ENCODE data around the gene FBXW2.
"Not testable (repeated sequence)": the region's sequence is repeated elsewhere in the genome, so short reads cannot be mapped to it uniquely, and the experiment has no call there.

FBXW2 gene

GRCh38 chr9:120746366-120746765, 46.9 kb downstream of the FBXW2 start:
- not testable (repeated sequence) for DNase-seq (ENCODE audit: extremely low read depth in 1 of 2, low read depth in 1 of 2)

DNA sequence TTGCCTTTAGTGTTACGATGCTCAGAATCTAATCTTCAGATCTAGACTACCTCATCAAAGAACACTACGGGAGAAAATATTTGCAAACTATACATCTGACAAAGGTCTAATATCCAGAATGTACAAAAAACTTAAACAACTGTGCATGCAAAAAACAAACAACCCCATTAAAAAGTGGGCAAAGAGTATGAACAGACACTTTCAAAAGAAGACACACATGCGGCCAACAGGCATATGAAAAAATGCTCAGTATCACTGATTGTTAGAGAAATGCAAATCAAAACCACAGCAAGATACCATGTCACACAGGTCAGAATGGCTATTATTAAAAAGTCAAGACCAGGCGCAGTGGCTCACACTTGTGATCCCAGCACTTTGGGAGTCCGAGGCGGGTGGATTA, 47.9 kb downstream of the FBXW2 start:
- DNase-seq (ENCODE audit: extremely low read depth in 1 of 2, low read depth in 1 of 2), result no peak

DNA sequence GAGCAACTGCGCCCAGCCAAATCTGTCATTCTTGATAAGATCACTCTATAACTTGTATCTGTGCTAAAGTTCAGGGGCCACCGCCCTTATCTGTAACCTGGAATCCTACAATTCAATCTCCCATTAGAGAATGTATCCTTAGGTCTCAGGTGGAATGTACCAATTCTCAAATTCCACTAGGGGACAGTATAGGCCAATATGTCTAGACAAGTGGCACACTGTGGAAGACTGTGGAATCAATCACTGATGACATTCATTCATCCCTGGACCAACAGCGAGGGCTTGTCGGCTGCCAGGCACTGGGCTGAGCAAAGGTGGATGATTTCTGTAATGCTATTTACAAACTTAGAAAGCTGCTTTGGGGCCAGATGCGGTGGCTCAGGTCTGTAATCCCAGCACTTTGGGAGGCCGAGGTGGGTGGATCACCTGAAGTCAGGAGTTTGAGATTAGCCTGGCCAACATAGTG, 50.2 kb downstream of the FBXW2 start:
- DNase-seq (ENCODE audit: extremely low read depth in 1 of 2, low read depth in 1 of 2), result no peak

DNA sequence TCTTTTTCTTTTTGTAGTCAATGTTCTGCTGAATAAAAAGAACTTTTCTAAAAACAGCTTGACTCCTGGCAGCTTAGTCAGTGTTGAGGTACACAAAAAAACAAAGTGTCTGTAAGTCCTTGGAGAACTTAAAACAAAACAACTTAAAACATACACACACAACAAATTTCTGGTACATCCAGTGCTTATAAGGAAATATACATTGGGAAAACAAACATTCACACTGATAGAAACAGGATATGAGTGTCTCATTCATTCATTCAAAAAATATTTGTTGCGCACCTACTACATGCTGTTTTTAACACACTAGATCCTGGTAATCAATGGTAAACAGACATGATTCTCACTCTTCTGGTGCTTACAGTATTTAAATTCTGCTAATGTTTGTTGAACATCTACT, 51.5 kb downstream of the FBXW2 start:
- no peak for DNase-seq (ENCODE audit: extremely low read depth in 1 of 2, low read depth in 1 of 2)

DNA sequence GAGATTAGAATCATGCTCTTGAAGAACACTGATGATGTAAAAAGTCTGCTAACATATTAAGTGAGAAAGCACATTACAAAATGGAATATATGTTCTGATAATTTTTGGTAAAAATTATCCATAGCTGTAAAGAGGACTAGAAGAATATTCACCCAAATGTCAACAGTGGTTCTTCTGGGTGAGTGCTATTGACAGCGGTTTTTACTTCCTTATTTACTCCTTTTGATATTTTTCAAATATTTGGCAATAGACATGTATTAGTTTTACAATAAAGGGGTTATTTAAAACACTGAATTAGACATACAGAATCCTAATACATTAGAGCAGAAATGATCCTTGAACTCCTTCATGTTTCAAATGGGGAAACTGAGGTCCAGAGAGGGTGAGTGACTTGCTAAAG, 52.0 kb downstream of the FBXW2 start:
- DNase-seq (ENCODE audit: extremely low read depth in 1 of 2, low read depth in 1 of 2), result no peak

DNA sequence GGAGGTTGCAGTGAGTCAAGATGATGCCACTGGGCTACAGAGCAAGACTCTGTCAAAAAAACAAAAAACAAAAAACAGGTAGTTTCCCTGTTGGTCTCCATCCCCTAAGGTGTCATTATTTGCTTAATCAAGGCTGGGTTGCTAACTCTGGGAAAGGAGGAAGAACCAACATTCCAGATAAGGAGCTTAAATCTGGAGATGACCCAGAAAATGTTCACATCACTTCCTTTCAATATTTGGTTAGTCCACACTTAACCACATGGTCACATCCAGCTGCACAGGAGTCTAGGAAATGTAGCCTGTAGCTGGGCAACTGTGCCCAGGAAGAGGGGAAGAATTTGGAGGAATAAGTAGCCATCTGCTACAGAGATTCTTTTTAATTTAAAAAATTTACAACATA, 53.1 kb downstream of the FBXW2 start:
- no peak for DNase-seq (ENCODE audit: extremely low read depth in 1 of 2, low read depth in 1 of 2)

- DNase-seq (ENCODE audit: extremely low read depth in 1 of 2, low read depth in 1 of 2), result no peak
Measured at GRCh38 chr9:120737416-120738165, 55.6 kb downstream of the FBXW2 start.

DNA sequence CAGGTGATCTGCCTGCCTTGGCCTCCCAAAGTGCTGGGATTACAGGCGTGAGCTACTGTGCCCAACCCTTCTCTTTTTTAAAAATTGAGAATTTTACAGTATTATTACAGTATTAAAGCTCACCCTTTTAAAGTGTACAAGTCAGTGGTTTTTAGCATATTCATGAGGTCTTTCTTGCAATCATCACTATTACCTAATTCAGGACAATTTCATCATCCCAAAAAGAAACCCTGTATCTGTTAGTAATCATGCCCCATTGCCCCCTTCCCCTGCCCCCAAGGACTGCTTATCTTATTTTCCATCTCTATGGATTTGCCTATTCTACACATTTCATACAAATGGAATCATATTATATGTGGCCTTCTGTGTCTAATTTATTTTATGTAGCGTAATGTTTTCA, 56.3 kb downstream of the FBXW2 start:
- DNase-seq (ENCODE audit: extremely low read depth in 1 of 2, low read depth in 1 of 2), result no peak

GRCh38 chr9:120735415-120736126, 57.6 kb downstream of the FBXW2 start:
- no peak for DNase-seq (ENCODE audit: extremely low read depth in 1 of 2, low read depth in 1 of 2)

- DNase-seq (ENCODE audit: extremely low read depth in 1 of 2, low read depth in 1 of 2), result no peak
Measured at GRCh38 chr9:120734607-120735410, 58.4 kb downstream of the FBXW2 start.

DNA sequence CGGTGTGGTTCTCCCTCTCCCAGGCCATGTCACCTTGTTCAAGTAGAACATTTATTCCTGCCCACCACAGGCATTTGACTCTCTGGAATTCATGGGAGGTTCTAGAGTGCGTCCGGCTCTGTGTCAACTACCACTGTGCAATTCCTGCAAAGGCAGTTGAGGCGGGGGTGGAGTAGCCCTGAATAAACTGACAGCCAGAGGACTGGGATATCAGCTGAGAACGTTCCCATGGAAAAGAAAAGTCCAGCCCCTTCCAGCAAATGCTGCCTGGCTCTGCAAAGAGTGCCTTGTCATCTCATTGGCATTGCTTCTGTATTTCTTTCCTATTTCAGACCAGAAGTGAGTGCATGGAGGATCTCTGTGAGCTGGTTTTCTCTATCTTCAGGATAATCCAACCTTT, 60.0 kb downstream of the FBXW2 start:
- DNase-seq (ENCODE audit: extremely low read depth in 1 of 2, low read depth in 1 of 2), result no peak

GRCh38 chr9:120730654-120731514, 62.3 kb downstream of the FBXW2 start:
- DNase-seq (ENCODE audit: extremely low read depth in 1 of 2, low read depth in 1 of 2), result no peak

DNA sequence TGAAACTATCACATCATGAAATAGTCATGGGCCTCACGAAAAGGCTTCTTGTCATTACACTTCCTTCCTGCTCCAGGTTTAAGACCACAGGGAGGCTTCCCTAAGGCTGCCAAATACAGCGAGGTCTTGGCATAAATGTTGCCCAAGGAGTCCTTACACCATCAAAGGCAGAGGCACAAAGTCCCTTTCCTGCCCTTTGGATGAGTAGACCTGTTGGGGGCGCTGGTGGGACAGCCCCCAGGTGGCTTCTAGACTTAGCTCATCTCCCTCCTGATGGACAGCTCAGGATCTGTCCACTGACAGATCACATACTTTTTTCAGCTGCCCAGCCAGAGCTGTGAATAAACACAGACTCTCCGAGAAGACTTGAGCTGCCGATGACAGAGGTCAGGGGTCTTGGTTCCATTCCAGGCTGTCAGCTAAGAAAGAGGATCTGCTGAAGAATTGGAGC, 63.4 kb downstream of the FBXW2 start:
- DNase-seq (ENCODE audit: extremely low read depth in 1 of 2, low read depth in 1 of 2), result no peak

GRCh38 chr9:120726484-120726883, 66.7 kb downstream of the FBXW2 start:
- no peak for DNase-seq (ENCODE audit: extremely low read depth in 1 of 2, low read depth in 1 of 2)

DNA sequence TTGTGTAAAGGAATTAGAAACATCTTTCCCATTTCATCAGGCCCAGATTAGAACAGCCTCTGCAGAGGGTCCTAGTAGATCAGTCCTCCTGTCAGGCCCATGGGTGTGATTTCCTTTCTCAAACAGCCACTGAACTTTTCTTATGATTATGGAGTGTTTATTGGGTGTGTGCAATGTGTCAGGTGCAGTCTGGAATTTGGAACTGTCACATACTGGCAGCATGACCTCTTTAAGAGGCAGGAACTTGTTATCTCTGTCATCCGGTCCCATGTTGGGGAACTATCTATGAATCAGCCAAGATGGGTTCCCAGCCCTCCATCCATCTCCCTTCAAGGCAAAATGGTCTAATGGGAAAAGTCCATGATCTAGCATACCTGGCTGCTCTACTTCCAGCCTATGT, 67.3 kb downstream of the FBXW2 start:
- DNase-seq (ENCODE audit: extremely low read depth in 1 of 2, low read depth in 1 of 2), result no peak

- no peak for DNase-seq (ENCODE audit: extremely low read depth in 1 of 2, low read depth in 1 of 2)
Measured at GRCh38 chr9:120724757-120725400, 68.3 kb downstream of the FBXW2 start.

- no peak for DNase-seq (ENCODE audit: extremely low read depth in 1 of 2, low read depth in 1 of 2)
Measured at GRCh38 chr9:120723565-120723964, 69.7 kb downstream of the FBXW2 start.

- no peak for DNase-seq (ENCODE audit: extremely low read depth in 1 of 2, low read depth in 1 of 2)
Measured at GRCh38 chr9:120720404-120720803, 72.8 kb downstream of the FBXW2 start.

- no peak for DNase-seq (ENCODE audit: extremely low read depth in 1 of 2, low read depth in 1 of 2)
Measured at GRCh38 chr9:120718316-120718715, 74.9 kb downstream of the FBXW2 start.

DNA sequence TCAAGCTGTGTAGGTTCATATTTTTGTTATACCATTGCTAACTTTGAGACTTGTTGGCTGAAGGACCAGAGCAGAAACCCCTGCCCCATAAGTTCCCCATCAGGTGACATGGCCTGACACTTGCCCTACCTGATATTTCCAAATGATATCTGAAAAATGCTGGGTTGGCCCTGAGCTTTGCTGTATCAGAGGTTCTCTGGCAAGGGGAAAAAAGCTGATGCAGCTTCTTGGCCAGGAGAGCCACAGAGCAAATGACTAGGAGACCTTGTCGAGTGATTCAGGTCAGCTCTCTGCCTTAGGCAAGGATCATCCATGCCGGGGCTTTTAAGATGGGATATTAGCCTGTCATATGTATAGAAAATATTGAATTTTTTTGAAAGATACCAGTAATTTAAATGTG, 76.0 kb downstream of the FBXW2 start:
- no peak for DNase-seq (ENCODE audit: extremely low read depth in 1 of 2, low read depth in 1 of 2)
